Gastroesophageal sphincter (tissue), 4 donors: ENCODE measurements around the gene NPAS1. TPM values are rescaled to one million over a fixed set of nuclear protein-coding genes. Genes with fewer than 3 reads are reported as not detected.
A peak's percentile ranks its signal among the peaks of the same experiment; 100 is the strongest.
"Not testable (repeated sequence)": the region's sequence is repeated elsewhere in the genome, so short reads cannot be mapped to it uniquely, and the experiment has no call there.

Experiments used
- ATAC-seq: fragments of 150-250 bp; one replicate; pipeline ENCODE4 v1.9.1; 2016; ENCODE audit warnings: mild to moderate bottlenecking, moderate library complexity
- H3K27ac ChIP-seq, 4 donors: fragments of 200-600 bp; sonication (generic) in 3 of 4; 1 replicate in 3 of 4; 2 replicates in 1 of 4; pipeline ENCODE4 v1.5.1; 2016 to 2019
- H3K27me3 ChIP-seq: fragments of 200-600 bp; sonication (generic); one replicate; pipeline ENCODE4 v1.5.1; 2019
- H3K36me3 ChIP-seq, 2 donors: fragments of 200-600 bp; sonication (generic); one replicate each; pipeline ENCODE4 v1.5.1; 2019; ENCODE audit warnings: control low read depth in 1 of 2
- H3K4me1 ChIP-seq, 3 donors: fragments of 200-600 bp; sonication (generic); 1 replicate in 2 of 3; 2 replicates in 1 of 3; pipeline ENCODE4 v1.5.1; 2016 to 2019; ENCODE audit warnings: control low read depth in 2 of 3
- H3K4me3 ChIP-seq, 2 donors: fragments of 200-600 bp; sonication (generic); one replicate each; pipeline ENCODE4 v1.5.1; 2019; ENCODE audit warnings: mild to moderate bottlenecking in 1 of 2, moderate library complexity in 1 of 2
- H3K9me3 ChIP-seq, 3 donors: fragments of 200-600 bp; sonication (generic); one replicate each; pipeline ENCODE4 v1.5.1; 2017 to 2019; ENCODE audit warnings: control low read depth in 2 of 3
- EP300 ChIP-seq: sonication (generic); formaldehyde crosslinking; IDR thresholded peaks from one replicate; pipeline ENCODE4 v1.6.1; 2017; ENCODE audit warnings: antibody characterized with exemption, mild to moderate bottlenecking
- POLR2A ChIP-seq, 2 donors: fragments of 450-650 bp; IDR thresholded peaks; one replicate each; pipeline ENCODE4 v1.6.1; 2017; ENCODE audit warnings: antibody characterized with exemption in 2 of 2, mild to moderate bottlenecking in 2 of 2, moderate library complexity in 1 of 2
- POLR2AphosphoS5 ChIP-seq: sonication (generic); formaldehyde crosslinking; IDR thresholded peaks from one replicate; pipeline ENCODE4 v1.6.1; 2017; ENCODE audit warnings: antibody characterized with exemption
- WGBS, 2 donors: methylation state at CpG; one replicate each; pipeline ENCODE4 v1.1.5; 2018; ENCODE audit warnings: low coverage in 1 of 2; 5-methylcytosine and 5-hydroxymethylcytosine counted together
- total RNA-seq, 4 donors: library from RNA; depleted of rRNA; stranded (reverse); fragments of >200 nt; gene quantifications; one replicate each; pipeline ENCODE4 v1.1.0, GENCODE V29; 2016
- TF ChIP-seq, protein P1 (sequence below), 4 experiments: fragments of 200-600 bp in 2 of 4; fragments of 450-650 bp in 2 of 4; sonication (generic) in 1 of 4; IDR thresholded peaks; one replicate each; pipeline ENCODE4 v1.5.1; 2017 to 2019; ENCODE audit warnings: antibody characterized with exemption in 4 of 4, mild to moderate bottlenecking in 2 of 4, moderate library complexity in 2 of 4

NPAS1 gene
- total RNA-seq, 4 donors from 2014 or later, result 0.85 TPM; not detected in 3

DNA sequence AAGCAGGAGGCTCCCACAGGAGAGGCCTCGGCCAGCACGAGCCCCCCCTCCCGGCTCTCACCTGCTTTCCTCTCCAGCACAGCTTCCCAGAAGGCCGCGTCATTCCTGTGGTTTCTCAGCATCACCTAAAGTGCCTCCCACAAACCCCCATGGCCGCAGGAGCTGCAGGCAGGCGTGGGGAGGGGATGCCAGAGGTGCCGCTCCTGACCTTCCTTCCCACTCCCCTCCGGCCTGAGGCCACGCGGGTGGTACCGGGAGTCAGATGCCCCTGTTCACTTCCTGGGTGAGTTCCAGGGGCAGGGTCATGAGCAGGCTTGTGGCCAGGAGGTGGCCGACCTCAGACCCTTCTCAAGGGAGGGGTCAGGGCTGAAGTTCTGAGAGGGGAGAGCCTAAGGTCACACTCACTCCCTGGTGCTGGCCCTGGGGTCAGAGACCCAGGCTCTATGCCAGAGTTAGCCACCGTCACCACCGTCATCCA is 14.4 kb upstream of the NPAS1 start:
- ATAC-seq, result no peak
- TF ChIP-seq EP300, result no peak
- no peak for TF ChIP-seq POLR2A (IDR thresholded peaks at IDR 0.05)
- no peak for TF ChIP-seq POLR2AphosphoS5
- TF ChIP-seq, protein P1, sequence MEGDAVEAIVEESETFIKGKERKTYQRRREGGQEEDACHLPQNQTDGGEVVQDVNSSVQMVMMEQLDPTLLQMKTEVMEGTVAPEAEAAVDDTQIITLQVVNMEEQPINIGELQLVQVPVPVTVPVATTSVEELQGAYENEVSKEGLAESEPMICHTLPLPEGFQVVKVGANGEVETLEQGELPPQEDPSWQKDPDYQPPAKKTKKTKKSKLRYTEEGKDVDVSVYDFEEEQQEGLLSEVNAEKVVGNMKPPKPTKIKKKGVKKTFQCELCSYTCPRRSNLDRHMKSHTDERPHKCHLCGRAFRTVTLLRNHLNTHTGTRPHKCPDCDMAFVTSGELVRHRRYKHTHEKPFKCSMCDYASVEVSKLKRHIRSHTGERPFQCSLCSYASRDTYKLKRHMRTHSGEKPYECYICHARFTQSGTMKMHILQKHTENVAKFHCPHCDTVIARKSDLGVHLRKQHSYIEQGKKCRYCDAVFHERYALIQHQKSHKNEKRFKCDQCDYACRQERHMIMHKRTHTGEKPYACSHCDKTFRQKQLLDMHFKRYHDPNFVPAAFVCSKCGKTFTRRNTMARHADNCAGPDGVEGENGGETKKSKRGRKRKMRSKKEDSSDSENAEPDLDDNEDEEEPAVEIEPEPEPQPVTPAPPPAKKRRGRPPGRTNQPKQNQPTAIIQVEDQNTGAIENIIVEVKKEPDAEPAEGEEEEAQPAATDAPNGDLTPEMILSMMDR (IDR thresholded peaks at IDR 0.05), result no peak
- WGBS, 2 donors, result 85% methylated on average over 4 to 7 of the region's 15 CpGs

DNA sequence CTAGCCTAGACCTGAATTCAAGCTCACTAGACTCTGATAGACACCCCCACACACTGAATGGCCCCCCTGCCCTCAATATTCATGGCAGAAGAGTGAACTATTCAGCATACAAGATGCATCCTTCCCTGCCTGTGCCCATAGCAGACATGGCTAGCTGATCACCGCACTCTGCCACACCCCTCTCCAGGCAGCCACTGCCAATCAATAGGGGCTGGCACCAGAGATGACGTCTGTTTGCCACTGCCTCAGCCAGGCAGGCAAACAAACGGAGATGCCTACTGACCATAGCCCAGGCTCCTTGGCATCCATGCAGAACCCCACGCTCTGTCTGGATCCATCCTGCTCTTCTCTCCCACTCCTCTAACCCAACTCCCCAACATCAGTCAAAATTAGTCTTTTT is 13.8 kb upstream of the NPAS1 start:
- peaks cover 0 to 9% (median 0%) of the 10 kb centered on the region in 3 donors for H3K4me1 ChIP-seq
- ATAC-seq, result no peak

More for the DNA sequence above, 14.4 kb upstream of the NPAS1 start:
- H3K4me1 ChIP-seq, result peaks cover 0 to 9% (median 0%) of the 10 kb centered on the region in 3 donors
- peaks cover 5% of the 10 kb centered on the region for H3K27me3 ChIP-seq
- H3K36me3 ChIP-seq, result peaks cover 0 to 19% of the 10 kb centered on the region in 2 donors
- no peak overlapping the region for H3K27ac ChIP-seq
- no peaks in the 10 kb centered on the region for H3K9me3 ChIP-seq
- H3K4me3 ChIP-seq, result no peak overlapping the region

DNA sequence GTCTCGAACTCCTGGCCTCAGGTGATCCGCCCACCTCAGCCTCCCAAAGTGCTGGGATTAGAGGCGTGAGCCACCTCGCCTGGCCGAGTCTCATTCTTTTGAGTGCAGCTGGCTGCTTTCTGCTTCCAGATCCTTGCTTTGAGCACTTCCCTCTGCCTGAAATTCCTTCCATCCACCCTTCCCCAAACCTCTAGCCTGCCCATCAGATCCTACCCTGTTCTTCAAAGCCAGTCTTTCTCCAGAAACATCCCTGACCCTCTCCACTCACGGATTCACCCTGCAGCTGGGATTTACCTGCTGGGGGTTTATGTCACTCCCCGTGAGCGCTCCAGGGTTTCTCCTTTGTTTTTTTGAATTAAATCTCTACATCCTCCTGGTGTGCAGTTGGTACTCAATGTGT is 13.1 kb upstream of the NPAS1 start:
- TF ChIP-seq POLR2A (IDR thresholded peaks at IDR 0.05), result no peak
- TF ChIP-seq POLR2AphosphoS5, result no peak
- TF ChIP-seq, protein P1 (IDR thresholded peaks at IDR 0.05), result no peak
- no peak for TF ChIP-seq EP300
- 63 to 66% methylated on average over 7 to 8 of the region's 8 CpGs for WGBS, 2 donors
- Histone ChIP-seq H3K36me3 (peaks cover 0 to 6% of the 10 kb centered on the region in 2 donors), H3K27ac (no peak overlapping the region), H3K27me3 (peaks cover 6% of the 10 kb centered on the region), H3K4me3 (no peak overlapping the region), H3K9me3 (no peaks in the 10 kb centered on the region), H3K4me1 (peaks cover 0 to 9% (median 0%) of the 10 kb centered on the region in 3 donors)
- ATAC-seq, result no peak

More for the DNA sequence above, 13.8 kb upstream of the NPAS1 start:
- no peak for TF ChIP-seq EP300
- TF ChIP-seq, protein P1 (IDR thresholded peaks at IDR 0.05), result no peak
- no peak for TF ChIP-seq POLR2AphosphoS5
- TF ChIP-seq POLR2A (IDR thresholded peaks at IDR 0.05), result no peak
- Histone ChIP-seq H3K27me3 (peaks cover 5% of the 10 kb centered on the region), H3K36me3 (peaks cover 0 to 12% of the 10 kb centered on the region in 2 donors), H3K27ac (no peak overlapping the region), H3K4me3 (no peak overlapping the region), H3K9me3 (no peaks in the 10 kb centered on the region)
- WGBS, 2 donors, result 64 to 80% methylated on average over 2 to 3 of the region's 4 CpGs

DNA sequence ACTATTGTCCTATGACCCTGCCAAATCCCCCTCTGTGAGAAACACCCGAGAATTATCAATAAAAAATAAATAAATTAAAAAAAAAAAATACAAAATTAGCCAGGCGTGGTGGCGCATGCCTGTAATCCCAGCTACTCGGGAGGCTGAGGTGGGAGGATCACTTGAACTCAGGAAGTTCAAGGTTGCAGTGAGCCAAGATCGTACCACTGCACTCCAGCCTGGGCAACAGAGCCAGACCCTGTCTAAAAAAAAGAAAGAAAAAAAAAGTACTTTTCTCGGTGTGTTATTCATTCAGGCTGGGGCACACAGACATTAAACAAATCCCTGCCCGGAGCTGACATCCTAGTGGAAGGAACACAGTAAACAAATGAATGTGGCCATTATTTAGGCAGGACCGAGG is 9.1 kb upstream of the NPAS1 start:
- not testable (repeated sequence) for H3K9me3 ChIP-seq, H3K36me3 ChIP-seq, ATAC-seq, H3K27ac ChIP-seq, H3K4me1 ChIP-seq, H3K4me3 ChIP-seq
- peaks cover 13% of the 10 kb centered on the region for H3K27me3 ChIP-seq
- WGBS, 2 donors, result 71 to 81% methylated on average over 4 of the region's 8 CpGs

DNA sequence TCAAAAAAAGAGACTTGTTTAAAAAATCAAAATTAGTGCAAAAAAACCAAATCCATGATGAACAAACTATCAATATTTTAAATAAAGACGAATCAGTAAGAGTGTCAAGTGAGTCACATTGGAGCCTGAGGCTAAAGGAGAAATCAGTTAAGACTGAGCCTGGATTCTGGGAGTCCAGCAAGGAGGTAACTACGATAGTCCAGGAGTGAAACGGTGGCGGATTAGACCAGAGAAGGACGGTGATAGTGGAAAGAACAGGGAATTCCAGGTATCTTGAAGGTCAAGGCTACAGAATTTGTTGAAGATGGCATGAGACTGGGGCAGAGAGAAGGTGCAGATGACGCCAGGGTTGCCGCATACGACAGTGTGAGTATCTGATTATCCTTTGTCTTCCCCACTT is 7.0 kb upstream of the NPAS1 start:
- no peak overlapping the region for H3K27ac ChIP-seq
- TF ChIP-seq, protein P1 (IDR thresholded peaks at IDR 0.05), result no peak
- no peak for TF ChIP-seq POLR2AphosphoS5
- TF ChIP-seq EP300, result no peak
- no peak for TF ChIP-seq POLR2A (IDR thresholded peaks at IDR 0.05)
- H3K9me3 ChIP-seq, result no peaks in the 10 kb centered on the region
- no peaks in the 10 kb centered on the region for H3K36me3 ChIP-seq
- peaks cover 0 to 8% (median 0%) of the 10 kb centered on the region in 3 donors for H3K4me1 ChIP-seq
- 13 to 19% methylated on average over 8 of the region's 8 CpGs for WGBS, 2 donors
- peaks cover 13% of the 10 kb centered on the region for H3K27me3 ChIP-seq
- ATAC-seq, result peak; percentile 5
- no peak overlapping the region for H3K4me3 ChIP-seq
